IPS-NIHi7 (cell line): Measurements from ENCODE around the gene CRB2.

ENCODE experiments used
- DNase-seq: peaks from one replicate; pipeline ENCODE4 v3.0.0; 2012; ENCODE audit warnings: mixed read lengths; ENCODE audit errors: extremely low spot score

Gene CRB2

DNA sequence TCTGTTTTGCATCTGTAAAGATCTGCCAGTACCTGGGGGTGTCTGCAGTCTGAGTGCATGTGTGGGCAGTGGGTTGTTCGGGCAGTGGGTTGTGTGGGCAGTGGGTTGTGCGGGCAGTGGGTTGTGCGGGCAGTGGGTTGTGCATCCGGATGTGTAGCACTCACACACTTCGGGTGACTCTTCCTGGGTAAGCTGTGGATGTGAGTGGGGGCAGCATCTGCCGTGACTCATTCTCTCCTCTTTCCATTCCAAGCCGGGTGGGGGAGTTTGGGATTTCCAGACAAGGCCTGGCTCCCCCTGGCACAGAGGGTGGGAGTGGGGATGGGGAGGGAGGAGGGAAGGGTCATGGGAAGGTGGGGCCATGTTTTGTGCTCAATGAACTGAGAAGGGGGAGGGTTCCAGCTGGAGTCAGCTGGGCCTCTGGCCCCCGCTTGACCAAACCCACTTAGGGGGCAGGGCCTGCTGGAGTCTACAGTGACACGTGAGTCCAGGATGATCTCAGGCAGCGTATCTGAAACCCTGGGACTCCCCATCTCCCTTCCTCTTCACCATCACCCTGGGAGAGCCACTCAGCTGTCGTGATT lies 8.3 kb downstream of the CRB2 start:
- DNase-seq = no peak

DNA sequence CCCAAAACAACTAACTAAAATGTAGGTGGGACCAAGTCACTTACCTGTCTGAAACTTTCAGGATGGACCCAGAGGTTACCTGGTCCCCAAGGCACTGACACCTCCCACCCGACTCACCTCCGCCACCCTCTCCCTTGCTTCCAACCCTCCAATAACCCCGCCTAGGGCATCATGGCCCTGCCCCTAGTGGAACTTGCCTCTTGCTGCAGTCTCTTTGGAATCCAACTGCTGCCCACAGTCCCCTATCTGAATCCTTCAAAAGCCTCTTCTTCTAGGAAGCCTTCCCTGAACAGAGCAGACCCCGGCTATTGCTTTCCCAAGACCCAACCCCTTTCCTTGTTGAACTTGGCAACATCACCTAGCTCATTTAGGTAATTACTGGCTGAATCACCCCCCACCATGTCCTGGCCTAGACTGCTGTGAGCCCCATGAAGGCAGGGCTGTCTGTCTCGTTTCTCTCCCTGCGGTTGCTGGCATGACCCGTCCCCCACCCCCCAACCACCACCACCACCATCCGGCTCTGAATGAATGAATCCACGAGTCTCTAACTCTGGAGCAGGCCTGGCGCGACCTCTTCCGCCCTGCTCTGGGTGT lies 9.4 kb downstream of the CRB2 start:
- no peak for DNase-seq

GRCh38 chr9:123365881-123366528 lies 10.0 kb downstream of the CRB2 start:
- DNase-seq = no peak

DNA sequence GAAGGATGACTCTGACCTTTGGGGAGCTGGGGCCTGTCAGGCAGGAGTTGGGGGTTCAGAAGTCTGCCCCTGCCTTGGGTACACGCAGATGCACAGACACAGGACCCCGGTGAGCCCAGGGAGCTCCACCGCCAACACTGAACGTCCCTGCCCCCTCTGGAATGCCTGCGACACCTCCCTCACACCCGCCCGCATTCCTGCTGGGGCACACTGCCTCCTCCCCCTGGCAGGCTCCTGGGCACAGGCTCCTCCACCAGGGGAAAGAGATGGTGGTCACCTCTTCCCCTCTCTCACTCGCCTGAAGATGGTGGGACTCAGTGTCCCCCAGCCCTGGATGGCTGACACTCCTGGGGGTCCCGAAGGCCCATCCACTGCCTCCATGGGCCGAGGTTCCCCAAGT lies 12.0 kb downstream of the CRB2 start:
- DNase-seq = no peak

DNA sequence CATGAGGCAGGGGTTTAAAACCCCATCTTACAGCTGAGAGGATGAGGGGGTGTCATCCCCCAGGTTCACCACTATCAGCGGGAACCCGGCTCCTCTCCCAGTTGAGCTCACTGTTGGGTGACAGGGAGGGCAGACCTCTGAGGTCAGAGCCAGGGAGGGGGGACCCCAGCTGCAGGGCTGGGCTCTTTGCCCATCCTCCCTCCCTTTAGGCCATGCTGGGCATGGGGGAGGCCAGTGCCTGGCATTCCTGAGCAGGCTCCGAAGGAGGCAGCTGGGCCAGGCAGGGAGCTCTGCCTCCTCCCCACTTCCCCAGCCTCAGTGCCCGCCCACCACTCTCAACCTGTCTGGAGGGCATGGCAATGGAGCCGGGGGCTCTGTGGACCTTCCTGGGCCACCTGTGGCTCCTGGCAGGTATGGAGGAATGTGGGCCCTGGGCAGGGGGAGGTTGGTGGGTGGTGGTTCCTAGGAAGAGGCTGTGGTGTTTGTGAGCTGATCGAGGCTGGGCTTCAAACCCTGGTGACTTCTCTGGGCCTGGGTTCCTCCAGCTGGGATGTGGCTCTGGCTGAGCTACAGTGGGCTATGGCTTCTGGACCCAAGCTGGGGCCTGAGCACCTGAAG lies 12.6 kb downstream of the CRB2 start:
- DNase-seq = no peak

DNA sequence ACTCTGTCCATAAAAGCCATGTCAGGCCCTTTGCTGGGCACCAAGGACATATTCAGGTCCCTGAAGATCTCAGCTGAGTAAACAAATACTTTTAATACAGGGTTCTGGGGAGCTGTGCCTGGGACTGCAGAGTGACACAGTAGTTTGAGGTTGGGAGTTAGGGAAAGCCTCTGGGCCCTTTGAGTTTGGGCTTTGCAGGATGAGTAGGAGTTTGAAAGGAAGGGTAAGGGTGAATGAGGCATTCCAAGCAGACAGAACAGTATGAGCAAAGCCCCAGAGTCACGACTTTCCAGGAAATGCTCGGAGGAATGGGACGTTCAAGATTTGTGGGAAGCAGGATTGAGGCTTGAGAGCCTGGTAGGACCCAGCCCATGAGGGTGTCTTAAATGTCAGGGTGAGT lies 13.3 kb downstream of the CRB2 start:
- no peak for DNase-seq

DNA sequence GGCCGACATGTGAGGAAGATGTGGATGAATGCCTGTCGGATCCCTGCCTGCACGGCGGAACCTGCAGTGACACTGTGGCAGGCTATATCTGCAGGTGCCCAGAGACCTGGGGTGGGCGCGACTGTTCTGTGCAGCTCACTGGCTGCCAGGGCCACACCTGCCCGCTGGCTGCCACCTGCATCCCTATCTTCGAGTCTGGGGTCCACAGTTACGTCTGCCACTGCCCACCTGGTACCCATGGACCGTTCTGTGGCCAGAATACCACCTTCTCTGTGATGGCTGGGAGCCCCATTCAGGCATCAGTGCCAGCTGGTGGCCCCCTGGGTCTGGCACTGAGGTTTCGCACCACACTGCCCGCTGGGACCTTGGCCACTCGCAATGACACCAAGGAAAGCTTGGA lies 14.1 kb downstream of the CRB2 start:
- DNase-seq = no peak

DNA sequence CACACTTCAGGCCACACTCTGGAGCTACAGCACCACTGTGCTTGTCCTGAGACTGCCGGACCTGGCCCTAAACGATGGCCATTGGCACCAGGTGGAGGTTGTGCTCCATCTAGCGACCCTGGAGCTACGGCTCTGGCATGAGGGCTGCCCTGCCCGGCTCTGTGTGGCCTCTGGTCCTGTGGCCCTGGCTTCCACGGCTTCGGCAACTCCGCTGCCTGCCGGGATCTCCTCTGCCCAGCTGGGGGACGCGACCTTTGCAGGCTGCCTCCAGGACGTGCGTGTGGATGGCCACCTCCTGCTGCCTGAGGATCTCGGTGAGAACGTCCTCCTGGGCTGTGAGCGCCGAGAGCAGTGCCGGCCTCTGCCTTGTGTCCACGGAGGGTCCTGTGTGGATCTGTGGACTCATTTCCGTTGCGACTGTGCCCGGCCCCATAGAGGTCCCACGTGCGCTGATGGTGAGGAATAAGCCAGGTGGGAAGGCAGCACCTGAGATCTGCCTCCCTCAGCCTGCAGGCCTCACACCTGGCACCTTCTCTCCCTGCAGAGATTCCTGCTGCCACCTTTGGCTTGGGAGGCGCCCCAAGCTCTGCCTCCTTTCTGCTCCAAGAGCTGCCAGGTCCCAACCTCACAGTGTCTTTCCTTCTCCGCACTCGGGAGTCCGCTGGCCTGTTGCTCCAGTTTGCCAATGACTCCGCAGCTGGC lies 14.7 kb downstream of the CRB2 start:
- no peak for DNase-seq

DNA sequence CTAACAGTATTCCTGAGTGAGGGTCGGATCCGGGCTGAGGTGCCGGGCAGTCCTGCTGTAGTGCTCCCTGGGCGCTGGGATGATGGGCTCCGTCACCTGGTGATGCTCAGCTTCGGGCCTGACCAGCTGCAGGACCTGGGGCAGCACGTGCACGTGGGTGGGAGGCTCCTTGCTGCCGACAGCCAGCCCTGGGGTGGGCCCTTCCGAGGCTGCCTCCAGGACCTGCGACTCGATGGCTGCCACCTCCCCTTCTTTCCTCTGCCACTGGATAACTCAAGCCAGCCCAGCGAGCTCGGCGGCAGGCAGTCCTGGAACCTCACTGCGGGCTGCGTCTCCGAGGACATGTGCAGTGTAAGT lies 15.2 kb downstream of the CRB2 start:
- DNase-seq = no peak

DNA sequence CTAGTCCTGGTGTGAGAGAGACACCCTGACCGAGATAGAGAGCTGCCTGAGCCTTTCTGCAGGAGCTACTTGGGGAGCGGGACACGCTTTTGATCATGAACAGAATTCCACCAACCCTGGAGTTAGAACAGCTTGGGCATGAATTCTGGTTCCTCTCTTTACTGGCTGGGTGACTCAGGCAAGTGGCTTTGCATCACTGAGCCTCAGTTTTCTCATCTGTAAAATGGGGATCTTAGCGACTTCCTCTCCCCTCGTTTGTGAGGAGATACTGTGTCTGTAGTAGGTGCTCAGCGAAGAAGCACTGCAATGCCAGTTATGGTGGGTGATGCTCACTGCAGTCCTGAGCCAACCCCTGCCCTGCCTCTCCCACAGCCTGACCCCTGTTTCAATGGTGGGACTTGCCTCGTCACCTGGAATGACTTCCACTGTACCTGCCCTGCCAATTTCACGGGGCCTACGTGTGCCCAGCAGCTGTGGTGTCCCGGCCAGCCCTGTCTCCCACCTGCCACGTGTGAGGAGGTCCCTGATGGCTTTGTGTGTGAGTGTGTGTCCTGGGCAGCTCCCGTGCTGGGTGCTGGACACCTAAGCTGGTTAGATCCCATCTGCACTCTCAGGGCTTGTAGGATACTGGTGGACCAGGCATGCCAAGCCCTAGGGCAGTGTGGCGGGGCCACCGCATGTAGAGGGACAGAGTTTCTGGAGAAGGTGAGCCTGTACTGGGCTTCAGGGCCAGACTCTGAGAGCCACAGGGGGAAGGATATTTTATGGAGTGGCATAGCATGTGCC lies 16.0 kb downstream of the CRB2 start:
- DNase-seq = no peak

- DNase-seq = no peak
Observed at GRCh38 chr9:123372766-123373446, 16.9 kb downstream of the CRB2 start.

DNA sequence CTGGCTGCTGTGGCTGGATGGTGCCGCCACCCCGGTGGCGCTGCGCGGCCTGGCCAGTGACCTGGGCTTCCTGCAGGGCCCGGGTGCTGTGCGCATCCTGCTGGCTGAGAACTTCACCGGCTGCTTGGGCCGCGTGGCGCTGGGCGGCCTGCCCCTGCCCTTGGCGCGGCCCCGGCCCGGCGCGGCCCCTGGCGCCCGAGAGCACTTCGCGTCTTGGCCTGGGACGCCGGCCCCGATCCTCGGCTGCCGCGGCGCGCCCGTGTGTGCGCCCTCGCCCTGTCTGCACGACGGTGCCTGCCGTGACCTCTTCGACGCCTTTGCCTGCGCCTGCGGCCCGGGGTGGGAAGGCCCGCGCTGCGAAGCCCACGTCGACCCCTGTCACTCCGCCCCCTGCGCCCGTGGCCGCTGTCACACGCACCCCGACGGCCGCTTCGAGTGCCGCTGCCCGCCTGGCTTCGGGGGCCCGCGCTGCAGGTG lies 17.5 kb downstream of the CRB2 start:
- DNase-seq = peak; percentile 48

DNA sequence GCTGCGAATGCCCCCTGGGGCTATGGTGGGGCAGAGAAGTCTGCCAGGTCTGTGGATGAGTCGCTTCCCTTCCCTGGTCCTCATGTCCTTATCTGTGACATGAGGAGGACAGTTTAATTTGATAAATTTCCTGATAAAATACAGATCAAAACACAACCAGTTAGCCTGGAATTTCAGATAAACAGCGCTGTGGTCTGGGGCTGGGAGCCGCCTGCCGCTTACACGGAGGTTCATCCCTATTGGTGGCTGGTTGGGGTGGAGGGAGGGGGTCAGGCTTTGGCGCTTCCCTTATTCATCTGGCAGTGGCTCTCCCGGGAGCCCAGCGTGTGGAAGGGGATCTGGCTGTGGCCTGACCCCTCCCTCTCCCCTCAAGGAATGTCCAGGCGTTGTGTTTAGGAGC lies 17.9 kb downstream of the CRB2 start:
- peak; percentile 86 for DNase-seq

- no peak for DNase-seq
Observed at GRCh38 chr9:123375469-123376132, 19.6 kb downstream of the CRB2 start.

- DNase-seq = no peak
Observed at GRCh38 chr9:123376218-123377071, 20.4 kb downstream of the CRB2 start.

DNA sequence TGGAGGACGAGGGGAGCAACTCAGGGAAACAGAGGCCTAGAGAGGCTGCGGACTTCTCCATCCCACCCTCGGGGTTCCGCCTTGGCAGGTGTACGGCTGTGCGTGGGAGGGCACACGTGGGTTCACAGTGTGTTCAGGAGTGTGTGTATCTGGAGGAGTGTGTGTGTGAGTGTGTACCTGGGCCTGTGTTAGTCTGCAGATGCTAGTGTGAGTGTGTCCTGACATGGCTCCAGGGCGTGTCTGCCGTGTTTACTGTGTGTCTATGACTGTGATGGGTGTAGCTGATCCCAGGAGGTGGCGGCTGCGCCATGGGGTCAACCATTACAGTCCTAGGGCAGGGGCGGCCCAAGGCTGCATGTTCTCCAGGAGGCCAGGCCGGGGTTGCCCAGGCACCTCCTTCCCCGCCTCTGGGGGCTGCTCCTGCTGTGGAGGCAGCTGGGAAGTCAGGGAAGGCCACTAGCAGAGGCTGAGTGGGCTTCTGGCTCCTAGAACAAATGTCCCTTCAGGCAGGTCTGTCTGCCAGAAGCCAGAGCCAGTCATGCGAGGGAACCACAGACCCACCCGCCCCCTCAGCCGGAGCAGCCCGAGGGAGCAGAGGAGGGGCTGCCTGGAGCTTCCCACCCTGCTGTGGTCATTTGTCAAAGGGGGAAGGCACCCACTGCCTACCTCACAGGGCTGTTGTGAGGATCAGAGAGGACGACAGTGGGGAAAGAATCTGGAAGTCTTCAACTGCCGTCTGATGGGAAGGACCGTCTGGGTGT lies 21.4 kb downstream of the CRB2 start:
- no peak for DNase-seq

- DNase-seq = no peak
Observed at GRCh38 chr9:123378025-123378424, 22.0 kb downstream of the CRB2 start.

GRCh38 chr9:123378956-123379660 lies 23.1 kb downstream of the CRB2 start:
- DNase-seq = no peak
